ENCODE measurements around the gene HIP1. TPM values are rescaled to one million over a fixed set of nuclear protein-coding genes. Genes with fewer than 3 reads are reported as not detected.

The HIP1 gene
- total RNA-seq, 1 donor from 2014 or later = 17.7 TPM

DNA sequence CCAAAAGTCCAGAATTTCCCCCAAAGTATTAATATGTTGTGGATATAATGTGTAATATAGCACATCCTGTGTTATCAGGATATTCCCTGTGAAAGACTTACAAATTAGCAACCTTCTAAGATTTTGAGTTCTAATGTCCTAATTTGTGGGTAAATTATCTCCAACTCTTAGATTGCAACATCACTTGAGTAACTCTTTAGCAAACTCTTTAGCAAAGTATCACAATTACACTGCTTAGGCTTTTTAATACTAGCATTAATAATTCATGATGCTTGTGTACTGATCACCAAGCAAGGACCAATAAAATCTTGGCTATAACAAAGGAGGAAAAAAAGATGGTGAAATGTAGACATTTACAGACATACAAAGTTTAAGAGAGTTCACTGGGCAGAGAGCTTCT, 27.7 kb downstream of the HIP1 start:
- H3K27ac ChIP-seq = no peak overlapping the region
- TF ChIP-seq POLR2AphosphoS5 (IDR thresholded peaks at IDR 0.05; ENCODE audit: insufficient read depth in 1 of 2, low read depth in 1 of 2) = no peak
- TF ChIP-seq, protein P1, sequence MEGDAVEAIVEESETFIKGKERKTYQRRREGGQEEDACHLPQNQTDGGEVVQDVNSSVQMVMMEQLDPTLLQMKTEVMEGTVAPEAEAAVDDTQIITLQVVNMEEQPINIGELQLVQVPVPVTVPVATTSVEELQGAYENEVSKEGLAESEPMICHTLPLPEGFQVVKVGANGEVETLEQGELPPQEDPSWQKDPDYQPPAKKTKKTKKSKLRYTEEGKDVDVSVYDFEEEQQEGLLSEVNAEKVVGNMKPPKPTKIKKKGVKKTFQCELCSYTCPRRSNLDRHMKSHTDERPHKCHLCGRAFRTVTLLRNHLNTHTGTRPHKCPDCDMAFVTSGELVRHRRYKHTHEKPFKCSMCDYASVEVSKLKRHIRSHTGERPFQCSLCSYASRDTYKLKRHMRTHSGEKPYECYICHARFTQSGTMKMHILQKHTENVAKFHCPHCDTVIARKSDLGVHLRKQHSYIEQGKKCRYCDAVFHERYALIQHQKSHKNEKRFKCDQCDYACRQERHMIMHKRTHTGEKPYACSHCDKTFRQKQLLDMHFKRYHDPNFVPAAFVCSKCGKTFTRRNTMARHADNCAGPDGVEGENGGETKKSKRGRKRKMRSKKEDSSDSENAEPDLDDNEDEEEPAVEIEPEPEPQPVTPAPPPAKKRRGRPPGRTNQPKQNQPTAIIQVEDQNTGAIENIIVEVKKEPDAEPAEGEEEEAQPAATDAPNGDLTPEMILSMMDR (IDR thresholded peaks at IDR 0.05) = no peak
- TF ChIP-seq POLR2A (IDR thresholded peaks at IDR 0.05) = no peak
- H3K4me3 ChIP-seq = no peak overlapping the region
- H3K9me3 ChIP-seq = peaks cover 7% of the 10 kb centered on the region
- DNase-seq (ENCODE audit: extremely low spot score in 2 of 2) = no peak
- no peaks in the 10 kb centered on the region for H3K27me3 ChIP-seq
- peaks cover 8% of the 10 kb centered on the region for H3K4me1 ChIP-seq
- H3K36me3 ChIP-seq = no peaks in the 10 kb centered on the region
- intact Hi-C loops (cut with DNase I) = loop anchor here (10.0 kb wide), 1 partner anchor 544 kb away; no protein-coding TSS in a partner anchor

DNA sequence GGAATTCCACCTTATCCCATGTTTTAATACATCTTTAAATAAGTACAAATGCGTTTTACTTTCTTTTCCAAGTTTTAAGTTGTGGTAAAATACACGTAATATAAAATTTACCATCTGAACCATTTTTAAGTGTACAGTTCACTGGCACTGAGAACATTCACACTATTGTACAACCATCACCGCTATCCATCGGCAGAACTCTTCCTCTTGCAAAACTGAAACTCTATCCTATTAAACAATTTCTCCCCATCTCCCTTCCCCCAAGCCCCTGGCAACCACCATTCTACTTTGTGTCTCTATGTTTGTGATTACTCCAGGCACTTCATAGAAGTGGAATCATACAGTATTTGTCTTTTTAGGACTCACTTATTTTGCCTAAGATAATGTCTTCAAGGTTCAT, 33.8 kb downstream of the HIP1 start:
- no peak for DNase-seq (ENCODE audit: extremely low spot score in 2 of 2)
- Histone ChIP-seq H3K4me1 (no peaks in the 10 kb centered on the region), H3K27me3 (no peaks in the 10 kb centered on the region), H3K4me3 (no peak overlapping the region), H3K36me3 (no peaks in the 10 kb centered on the region), H3K27ac (no peak overlapping the region), H3K9me3 (peaks cover 5% of the 10 kb centered on the region)
- intact Hi-C loops (cut with DNase I) = no loop called here
- TF ChIP-seq, protein P1 (IDR thresholded peaks at IDR 0.05) = no peak
- no peak for TF ChIP-seq POLR2A (IDR thresholded peaks at IDR 0.05)
- TF ChIP-seq POLR2AphosphoS5 (IDR thresholded peaks at IDR 0.05; ENCODE audit: insufficient read depth in 1 of 2, low read depth in 1 of 2) = no peak

DNA sequence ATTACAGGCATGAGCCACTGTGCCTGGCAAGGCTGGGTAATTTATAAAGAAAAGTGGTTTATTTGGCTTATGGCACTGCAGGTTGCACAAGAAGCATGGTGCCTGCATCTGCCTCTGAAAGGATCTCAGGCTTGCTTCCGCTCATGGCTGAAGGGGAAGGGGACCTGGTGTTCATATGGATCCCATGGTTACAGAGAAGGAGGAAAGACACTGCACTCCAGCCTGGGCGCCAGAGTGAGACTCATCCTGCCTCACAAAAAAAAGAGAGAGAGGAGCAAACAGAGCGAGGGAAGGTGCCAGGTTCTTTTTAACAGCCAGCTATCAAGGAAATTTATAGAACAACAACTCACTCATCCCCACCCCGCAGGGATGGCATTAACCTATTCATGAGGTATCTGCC, 36.2 kb downstream of the HIP1 start:
- no peak for DNase-seq (ENCODE audit: extremely low spot score in 2 of 2)
- no peaks in the 10 kb centered on the region for H3K9me3 ChIP-seq

DNA sequence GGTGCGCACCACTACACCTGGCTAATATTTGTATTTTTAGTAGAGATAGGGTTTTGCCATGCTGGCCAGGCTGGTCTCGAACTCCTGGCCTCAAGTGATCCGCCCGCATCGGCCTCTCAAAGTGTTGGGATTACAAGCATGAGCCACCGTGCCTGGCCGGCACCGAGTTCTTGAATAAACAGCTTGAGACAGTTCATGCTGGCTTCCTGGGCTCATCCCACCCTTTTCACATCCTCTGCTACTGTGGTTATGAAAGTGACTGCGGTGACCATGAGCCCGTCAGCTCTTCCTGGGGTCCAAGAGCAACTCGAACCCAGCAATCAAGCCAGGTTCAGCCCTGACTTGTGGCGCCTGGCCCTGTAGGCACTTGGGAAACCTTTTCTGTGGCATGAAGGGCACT, 38.7 kb downstream of the HIP1 start:
- H3K27ac ChIP-seq = no peak overlapping the region
- intact Hi-C loops (cut with DNase I) = no loop called here
- TF ChIP-seq POLR2AphosphoS5 (IDR thresholded peaks at IDR 0.05; ENCODE audit: insufficient read depth in 1 of 2, low read depth in 1 of 2) = no peak
- TF ChIP-seq, protein P1 (IDR thresholded peaks at IDR 0.05) = no peak
- TF ChIP-seq POLR2A (IDR thresholded peaks at IDR 0.05) = no peak
- H3K4me3 ChIP-seq = no peak overlapping the region
- H3K4me1 ChIP-seq = no peaks in the 10 kb centered on the region
- no peaks in the 10 kb centered on the region for H3K9me3 ChIP-seq
- no peak for DNase-seq (ENCODE audit: extremely low spot score in 2 of 2)
- H3K36me3 ChIP-seq = no peaks in the 10 kb centered on the region
- no peaks in the 10 kb centered on the region for H3K27me3 ChIP-seq

More for the DNA sequence above, 36.2 kb downstream of the HIP1 start:
- intact Hi-C loops (cut with DNase I) = no loop called here
- H3K27ac ChIP-seq = no peak overlapping the region
- H3K4me3 ChIP-seq = no peak overlapping the region
- no peak for TF ChIP-seq POLR2A (IDR thresholded peaks at IDR 0.05)
- no peak for TF ChIP-seq POLR2AphosphoS5 (IDR thresholded peaks at IDR 0.05; ENCODE audit: insufficient read depth in 1 of 2, low read depth in 1 of 2)
- TF ChIP-seq, protein P1 (IDR thresholded peaks at IDR 0.05) = no peak
- no peaks in the 10 kb centered on the region for H3K27me3 ChIP-seq
- no peaks in the 10 kb centered on the region for H3K36me3 ChIP-seq
- H3K4me1 ChIP-seq = no peaks in the 10 kb centered on the region

DNA sequence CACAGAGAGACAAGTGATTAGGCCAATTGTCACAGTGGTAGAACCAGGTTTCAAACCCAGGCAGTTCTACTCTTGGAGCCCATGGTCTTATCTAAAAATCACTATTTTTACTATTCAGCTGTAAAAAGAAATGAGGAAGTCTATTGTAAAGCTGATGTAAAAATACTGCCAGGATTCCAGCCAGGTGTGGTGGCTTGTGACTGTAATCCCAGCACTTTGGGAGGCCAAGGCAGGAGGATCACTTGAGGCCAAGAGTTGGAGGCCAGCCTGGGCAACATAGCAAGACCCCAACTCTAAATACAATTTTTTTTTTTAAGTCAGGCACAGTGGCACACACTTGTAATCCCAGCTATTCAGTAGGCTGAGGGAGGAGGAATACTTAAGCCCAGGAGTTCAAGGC, 40.4 kb downstream of the HIP1 start:
- H3K4me3 ChIP-seq = no peak overlapping the region

More for the DNA sequence above, 40.4 kb downstream of the HIP1 start:
- no peaks in the 10 kb centered on the region for H3K27me3 ChIP-seq
- intact Hi-C loops (cut with DNase I) = no loop called here
- no peak overlapping the region for H3K27ac ChIP-seq
- H3K4me1 ChIP-seq = no peaks in the 10 kb centered on the region
- no peaks in the 10 kb centered on the region for H3K9me3 ChIP-seq
- DNase-seq (ENCODE audit: extremely low spot score in 2 of 2) = no peak
- no peaks in the 10 kb centered on the region for H3K36me3 ChIP-seq
- TF ChIP-seq, protein P1 (IDR thresholded peaks at IDR 0.05) = no peak
- no peak for TF ChIP-seq POLR2AphosphoS5 (IDR thresholded peaks at IDR 0.05; ENCODE audit: insufficient read depth in 1 of 2, low read depth in 1 of 2)
- TF ChIP-seq POLR2A (IDR thresholded peaks at IDR 0.05) = no peak
